ENCODE data around the gene LTBP1.
"Not testable (repeated sequence)": the region's sequence is repeated elsewhere in the genome, so short reads cannot be mapped to it uniquely, and the experiment has no call there.

Gene LTBP1

GRCh38 chr2:33363325-33364298, 416.9 kb downstream of the LTBP1 start:
- no peak for DNase-seq

GRCh38 chr2:33365264-33365970, 418.7 kb downstream of the LTBP1 start:
- DNase-seq = no peak

GRCh38 chr2:33366473-33366872, 419.7 kb downstream of the LTBP1 start:
- DNase-seq = no peak

- DNase-seq = not testable (repeated sequence)
Measured at GRCh38 chr2:33368524-33368923, 421.8 kb downstream of the LTBP1 start.

GRCh38 chr2:33369191-33369590, 422.4 kb downstream of the LTBP1 start:
- no peak for DNase-seq

- DNase-seq = no peak
Measured at GRCh38 chr2:33370636-33371265, 424.0 kb downstream of the LTBP1 start.

- DNase-seq = no peak
Measured at GRCh38 chr2:33371304-33372090, 424.7 kb downstream of the LTBP1 start.

- DNase-seq = peak; percentile 56
Measured at GRCh38 chr2:33372940-33373553, 426.3 kb downstream of the LTBP1 start.

- DNase-seq = no peak
Measured at GRCh38 chr2:33373986-33374385, 427.2 kb downstream of the LTBP1 start.

GRCh38 chr2:33375054-33375453, 428.3 kb downstream of the LTBP1 start:
- no peak for DNase-seq

- no peak for DNase-seq
Measured at GRCh38 chr2:33377048-33377447, 430.3 kb downstream of the LTBP1 start.

GRCh38 chr2:33378556-33379210, 431.9 kb downstream of the LTBP1 start:
- DNase-seq = no peak

- DNase-seq = no peak
Measured at GRCh38 chr2:33380001-33380609, 433.4 kb downstream of the LTBP1 start.

GRCh38 chr2:33380719-33381118, 434.0 kb downstream of the LTBP1 start:
- DNase-seq = no peak

GRCh38 chr2:33381301-33381858, 434.6 kb downstream of the LTBP1 start:
- no peak for DNase-seq

GRCh38 chr2:33383855-33384598, 437.3 kb downstream of the LTBP1 start:
- no peak for DNase-seq

GRCh38 chr2:33384599-33384961, 437.8 kb downstream of the LTBP1 start:
- DNase-seq = no peak

GRCh38 chr2:33388996-33389395, 442.2 kb downstream of the LTBP1 start:
- no peak for DNase-seq

- DNase-seq = not testable (repeated sequence)
Measured at GRCh38 chr2:33389695-33390094, 442.9 kb downstream of the LTBP1 start.

All from CD4-positive, alpha-beta T cell treated with Interleukin-4 for 4 hours (primary cell).